HCT116 (cell line): ENCODE measurements around the gene PANK4. TPM values are rescaled to one million over a fixed set of nuclear protein-coding genes. Genes with fewer than 3 reads are reported as not detected.
"Not testable (repeated sequence)": the region's sequence is repeated elsewhere in the genome, so short reads cannot be mapped to it uniquely, and the experiment has no call there.

Experiments
- ATAC-seq: fragments of 200-7000 bp; cut with Tn5 transposase; 2 replicates; pipeline ENCODE4 v1.9.1; 2020; ENCODE audit warnings: mild to moderate bottlenecking, moderate library complexity
- BruUV-seq: library from RNA; stranded (reverse); fragments of 400-500 nt; replicated peaks from 2 replicates; lab custom pipeline; 2021; lab: Mats Ljungman, UMichigan
- CTCF ChIA-PET: fragments of 300-600 bp; sonication (Branson Sonifier 250); formaldehyde crosslinking; loops from one replicate; lab custom pipeline; 2021; ENCODE audit warnings: antibody characterized with exemption; lab: Charles Lee
- POLR2A ChIA-PET: fragments of 300-600, 350-600 bp; sonication (Branson Sonifier 250); formaldehyde crosslinking; loops from one replicate; lab custom pipeline; 2021; ENCODE audit warnings: antibody characterized with exemption; lab: Charles Lee
- RAD21 ChIA-PET, 2 experiments: fragments of 300-600 bp; sonication (Branson Sonifier 250); formaldehyde crosslinking; loops; one replicate each; lab custom pipeline; 2023; ENCODE audit warnings: low total read pairs in 2 of 2; ENCODE audit not compliant: uncharacterized antibody in 2 of 2, unreplicated experiment in 2 of 2, low non-redundant PET in 1 of 2; lab: Charles Lee
- DNase-seq: peaks from one replicate; pipeline ENCODE4 v3.0.0-alpha.2; 2010; ENCODE audit warnings: low read depth, low spot score
- H2AFZ ChIP-seq: fragments of 200-600 bp; shearing (Covaris generic), sonication (generic); 2 replicates; pipeline ENCODE4 v1.6.1; 2017; ENCODE audit warnings: low read depth, mixed run types, mixed read lengths, antibody characterized with exemption, low read length; ENCODE audit not compliant: poor library complexity, severe bottlenecking
- H3K27ac ChIP-seq: 2 replicates; pipeline ENCODE4 v1.5.1; 2012; ENCODE audit warnings: low read depth, low read length
- H3K27me3 ChIP-seq: fragments of 200-600 bp; sonication (generic); 2 replicates; pipeline ENCODE4 v1.6.1; 2016; ENCODE audit warnings: mixed run types, low read length, mixed read lengths; ENCODE audit not compliant: insufficient read depth
- H3K36me3 ChIP-seq, 2 experiments: fragments of 200-500 bp in 1 of 2; fragments of 200-600 bp in 1 of 2; sonication (Bioruptor generic) in 1 of 2; sonication (generic) in 1 of 2; 2 replicates each; pipeline versions ENCODE4 v1.5.1 to v1.6.1; 2014 to 2016; ENCODE audit warnings: low read length in 2 of 2, inconsistent platforms in 1 of 2, mixed read lengths in 1 of 2, mixed run types in 1 of 2; ENCODE audit not compliant: insufficient read depth in 2 of 2, control insufficient read depth in 1 of 2
- H3K4me1 ChIP-seq, 2 experiments: fragments of 200-600 bp in 1 of 2; sonication (generic) in 1 of 2; 2 replicates each; pipeline versions ENCODE4 v1.5.1 to v1.6.1; 2012 to 2017; ENCODE audit warnings: low read length in 2 of 2, inconsistent platforms in 1 of 2, mild to moderate bottlenecking in 1 of 2, mixed read lengths in 1 of 2, mixed run types in 1 of 2, moderate library complexity in 1 of 2; ENCODE audit not compliant: insufficient read depth in 2 of 2, control insufficient read depth in 1 of 2
- H3K4me2 ChIP-seq: fragments of 200-600 bp; sonication (generic); 2 replicates; pipeline ENCODE4 v1.6.1; 2017; ENCODE audit warnings: mixed run types, low read length, mixed read lengths
- H3K4me3 ChIP-seq, 2 experiments: fragments of 200-600 bp in 1 of 2; sonication (generic) in 1 of 2; replicated peaks in 1 of 2; 2 replicates each; pipeline ENCODE4 v1.5.1; 2011 to 2016; ENCODE audit warnings: low read length in 2 of 2, control low read depth in 1 of 2, low read depth in 1 of 2, mild to moderate bottlenecking in 1 of 2, mixed read lengths in 1 of 2, mixed run types in 1 of 2
- H3K79me2 ChIP-seq: fragments of 200-600 bp; sonication (generic); 2 replicates; pipeline ENCODE4 v1.6.1; 2017; ENCODE audit warnings: mild to moderate bottlenecking, mixed run types, low read length, moderate library complexity, mixed read lengths; ENCODE audit not compliant: insufficient read depth
- H3K9ac ChIP-seq: fragments of 200-600 bp; sonication (generic); 2 replicates; pipeline ENCODE4 v1.6.1; 2016; ENCODE audit warnings: low read length, mixed read lengths
- H3K9me2 ChIP-seq: fragments of 200-600 bp; sonication (generic), shearing (Covaris generic); 2 replicates; pipeline ENCODE4 v1.6.1; 2017; ENCODE audit warnings: mixed run types, mild to moderate bottlenecking, moderate library complexity; ENCODE audit not compliant: insufficient read depth
- H3K9me3 ChIP-seq, 2 experiments: fragments of 200-500 bp in 1 of 2; fragments of 200-600 bp in 1 of 2; sonication (Bioruptor generic) in 1 of 2; sonication (generic) in 1 of 2; 2 replicates each; pipeline ENCODE4 v1.6.1; 2014 to 2017; ENCODE audit warnings: low read length in 2 of 2, mixed read lengths in 2 of 2, inconsistent platforms in 1 of 2, low read depth in 1 of 2, mild to moderate bottlenecking in 1 of 2, mixed run types in 1 of 2, moderate library complexity in 1 of 2; ENCODE audit not compliant: control insufficient read depth in 1 of 2, insufficient read depth in 1 of 2
- H4K20me1 ChIP-seq: fragments of 200-600 bp; sonication (generic), shearing (Covaris generic); 2 replicates; pipeline ENCODE4 v1.6.1; 2017; ENCODE audit warnings: mixed run types, mild to moderate bottlenecking, moderate library complexity; ENCODE audit not compliant: insufficient read depth
- ATF3 ChIP-seq: IDR thresholded peaks from 2 replicates; pipeline ENCODE4 v1.6.1; 2012
- CBX3 ChIP-seq: IDR thresholded peaks from 2 replicates; pipeline ENCODE4 v1.6.1; 2012; ENCODE audit warnings: low read depth
- EGR1 ChIP-seq: IDR thresholded peaks from 2 replicates; pipeline ENCODE4 v1.6.1; 2012; ENCODE audit warnings: low read depth
- EZH2 ChIP-seq: fragments of 200-600 bp; sonication (generic); IDR thresholded peaks from 2 replicates; pipeline ENCODE4 v1.6.1; 2017; ENCODE audit warnings: antibody characterized with exemption, mixed run types
- FOSL1 ChIP-seq: IDR thresholded peaks from 2 replicates; pipeline ENCODE4 v1.6.1; 2012; ENCODE audit warnings: low read depth
- JUND ChIP-seq: IDR thresholded peaks from 2 replicates; pipeline ENCODE4 v1.6.1; 2012
- MAX ChIP-seq: IDR thresholded peaks from 2 replicates; pipeline ENCODE4 v1.6.1; 2012
- POLR2A ChIP-seq: IDR thresholded peaks from 2 replicates; pipeline ENCODE4 v1.7.0; 2011; ENCODE audit warnings: borderline replicate concordance; ENCODE audit not compliant: insufficient read depth, insufficient read length; ENCODE audit errors: extremely low read depth
- POLR2AphosphoS5 ChIP-seq: IDR thresholded peaks from 2 replicates; pipeline ENCODE4 v1.6.1; 2011; ENCODE audit warnings: mild to moderate bottlenecking, low read depth, low read length, moderate library complexity
- RAD21 ChIP-seq: IDR thresholded peaks from 2 replicates; pipeline ENCODE4 v1.6.1; 2012; ENCODE audit warnings: low read depth, mild to moderate bottlenecking
- SIN3A ChIP-seq: IDR thresholded peaks from 2 replicates; pipeline ENCODE4 v1.6.1; 2012; ENCODE audit warnings: low read depth
- SP1 ChIP-seq: IDR thresholded peaks from 2 replicates; pipeline ENCODE4 v1.6.1; 2012; ENCODE audit warnings: low read depth
- SRF ChIP-seq: IDR thresholded peaks from 2 replicates; pipeline ENCODE4 v1.6.1; 2012; ENCODE audit warnings: low read depth
- TCF7L2 ChIP-seq: IDR thresholded peaks from 2 replicates; pipeline ENCODE4 v1.7.0; 2011; ENCODE audit warnings: borderline replicate concordance, inconsistent platforms; ENCODE audit not compliant: insufficient read depth, insufficient read length; ENCODE audit errors: extremely low read depth
- YY1 ChIP-seq: IDR thresholded peaks from 2 replicates; pipeline ENCODE4 v1.6.1; 2011; ENCODE audit warnings: low read length, low read depth, moderate library complexity, mild to moderate bottlenecking; ENCODE audit not compliant: insufficient replicate concordance; ENCODE audit errors: extremely low read depth
- ZFX ChIP-seq: fragments of 450-650 bp; IDR thresholded peaks from 2 replicates; pipeline ENCODE4 v1.6.1; 2017
- ZNF274 ChIP-seq: fragments of 200-500 bp; sonication (Bioruptor generic); IDR thresholded peaks from 2 replicates; pipeline ENCODE4 v1.6.1; 2014; ENCODE audit warnings: mild to moderate bottlenecking, low read depth, low read length, inconsistent platforms
- intact Hi-C: fragments of 100-400 bp; cut with micrococcal nuclease; formaldehyde crosslinking; loops from 2 replicates; pipeline ENCODE4 v1.10.0; 2022
- total RNA-seq: library from RNA; stranded (reverse); gene quantifications from one replicate; pipeline ENCODE4 v1.2.1, GENCODE V29; 2021; ENCODE audit not compliant: unreplicated experiment
- TF ChIP-seq, protein P1 (sequence below), 3 experiments: fragments of 200-600 bp in 1 of 3; sonication (generic) in 1 of 3; IDR thresholded peaks in 2 of 3; conservative IDR thresholded peaks in 1 of 3; 2 replicates each; pipeline ENCODE4 v1.5.1; 2012 to 2017; ENCODE audit warnings: low read depth in 2 of 3, low read length in 2 of 3, antibody characterized with exemption in 1 of 3, borderline replicate concordance in 1 of 3, control low read depth in 1 of 3, mild to moderate bottlenecking in 1 of 3, mixed read lengths in 1 of 3, mixed run types in 1 of 3, moderate library complexity in 1 of 3; ENCODE audit not compliant: insufficient read depth in 1 of 3

Gene PANK4
- total RNA-seq, 1 experiment from 2014 or later: 38.5 TPM

GRCh38 chr1:2570332-2570731, 43.9 kb upstream of the PANK4 start:
- no peak for ATAC-seq
- no peaks in the 10 kb centered on the region for H3K9me2 ChIP-seq
- no peaks in the 10 kb centered on the region for H3K27me3 ChIP-seq
- ChIA-PET CTCF (no interaction called here), POLR2A (no interaction called here), RAD21 (no interaction called here)
- intact Hi-C loops: no loop called here
- H3K9me3 ChIP-seq: no peaks in the 10 kb centered on the region; a peak in 1 of 4 replicates
- no TSS peak for BruUV-seq
- H2AFZ ChIP-seq: no peak overlapping the region
- H4K20me1 ChIP-seq: no peaks in the 10 kb centered on the region
- DNase-seq: no peak
- no peak overlapping the region for H3K4me2 ChIP-seq
- H3K36me3 ChIP-seq: no peaks in the 10 kb centered on the region
- H3K4me3 ChIP-seq: no peak overlapping the region
- H3K79me2 ChIP-seq: no peaks in the 10 kb centered on the region
- no peak overlapping the region for H3K27ac ChIP-seq
- no peak overlapping the region for H3K9ac ChIP-seq
- no peaks in the 10 kb centered on the region for H3K4me1 ChIP-seq
- no peak for TF ChIP-seq EZH2
- TF ChIP-seq SIN3A: no peak
- no peak for TF ChIP-seq POLR2A
- no peak for TF ChIP-seq ZFX
- TF ChIP-seq RAD21: no peak
- no peak for TF ChIP-seq JUND
- no peak for TF ChIP-seq CBX3
- TF ChIP-seq FOSL1: no peak
- TF ChIP-seq, protein P1, sequence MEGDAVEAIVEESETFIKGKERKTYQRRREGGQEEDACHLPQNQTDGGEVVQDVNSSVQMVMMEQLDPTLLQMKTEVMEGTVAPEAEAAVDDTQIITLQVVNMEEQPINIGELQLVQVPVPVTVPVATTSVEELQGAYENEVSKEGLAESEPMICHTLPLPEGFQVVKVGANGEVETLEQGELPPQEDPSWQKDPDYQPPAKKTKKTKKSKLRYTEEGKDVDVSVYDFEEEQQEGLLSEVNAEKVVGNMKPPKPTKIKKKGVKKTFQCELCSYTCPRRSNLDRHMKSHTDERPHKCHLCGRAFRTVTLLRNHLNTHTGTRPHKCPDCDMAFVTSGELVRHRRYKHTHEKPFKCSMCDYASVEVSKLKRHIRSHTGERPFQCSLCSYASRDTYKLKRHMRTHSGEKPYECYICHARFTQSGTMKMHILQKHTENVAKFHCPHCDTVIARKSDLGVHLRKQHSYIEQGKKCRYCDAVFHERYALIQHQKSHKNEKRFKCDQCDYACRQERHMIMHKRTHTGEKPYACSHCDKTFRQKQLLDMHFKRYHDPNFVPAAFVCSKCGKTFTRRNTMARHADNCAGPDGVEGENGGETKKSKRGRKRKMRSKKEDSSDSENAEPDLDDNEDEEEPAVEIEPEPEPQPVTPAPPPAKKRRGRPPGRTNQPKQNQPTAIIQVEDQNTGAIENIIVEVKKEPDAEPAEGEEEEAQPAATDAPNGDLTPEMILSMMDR (IDR thresholded peaks at IDR 0.05 in 2 of 3, conservative IDR thresholded peaks at IDR 0.05 in 1 of 3; ENCODE audit: borderline replicate concordance in 1 of 3, insufficient read depth in 1 of 3, low read depth in 2 of 3, low read length in 2 of 3): no peak
- TF ChIP-seq SP1: no peak
- no peak for TF ChIP-seq SRF
- TF ChIP-seq POLR2AphosphoS5: no peak
- TF ChIP-seq TCF7L2: no peak
- no peak for TF ChIP-seq ATF3
- no peak for TF ChIP-seq MAX
- TF ChIP-seq ZNF274: no peak
- no peak for TF ChIP-seq YY1
- no peak for TF ChIP-seq EGR1

- H3K9me2 ChIP-seq, H3K4me3 ChIP-seq, H3K4me2 ChIP-seq, H2AFZ ChIP-seq, POLR2A ChIA-PET, H3K27me3 ChIP-seq, H3K4me1 ChIP-seq, CTCF ChIA-PET, H3K9me3 ChIP-seq, ATAC-seq, H3K27ac ChIP-seq, H3K9ac ChIP-seq, RAD21 ChIA-PET, DNase-seq, H3K79me2 ChIP-seq, intact Hi-C loops, H4K20me1 ChIP-seq, BruUV-seq, H3K36me3 ChIP-seq: not testable (repeated sequence)
Measured at GRCh38 chr1:2569703-2570102, 43.3 kb upstream of the PANK4 start.
